T follicular helper cell (primary cell): Measurements from ENCODE around the gene SSPN.

ENCODE experiments used
- DNase-seq: peaks from one replicate; pipeline ENCODE4 v3.0.0-alpha.2; 2020; ENCODE audit warnings: low read depth
- total RNA-seq, 2 experiments: gene quantifications; one replicate each; lab custom pipeline; 2026; lab: John Stamatoyannopoulos, UW

SSPN gene, protein sequence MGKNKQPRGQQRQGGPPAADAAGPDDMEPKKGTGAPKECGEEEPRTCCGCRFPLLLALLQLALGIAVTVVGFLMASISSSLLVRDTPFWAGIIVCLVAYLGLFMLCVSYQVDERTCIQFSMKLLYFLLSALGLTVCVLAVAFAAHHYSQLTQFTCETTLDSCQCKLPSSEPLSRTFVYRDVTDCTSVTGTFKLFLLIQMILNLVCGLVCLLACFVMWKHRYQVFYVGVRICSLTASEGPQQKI
- total RNA-seq: 0 to 0.06 reads per million in 2 experiments

DNA sequence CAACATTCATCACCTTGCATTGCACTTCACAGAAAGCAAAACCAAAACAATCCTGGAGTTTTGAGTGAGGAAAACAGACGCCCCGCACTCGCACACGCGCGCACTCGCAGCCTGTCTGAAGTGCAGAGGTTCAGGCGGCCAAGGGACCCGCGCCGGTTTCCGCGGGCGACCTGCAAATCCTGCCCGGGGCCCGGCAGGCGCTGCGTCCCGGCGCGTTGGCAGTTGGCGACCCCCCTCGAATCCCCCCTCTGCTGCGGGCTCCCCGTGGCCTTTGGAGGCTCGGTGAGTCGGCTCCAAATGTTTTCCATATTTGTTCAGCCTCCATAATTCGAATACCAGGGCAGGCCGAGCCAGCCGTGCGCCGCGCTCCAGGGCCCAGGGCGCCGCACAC is at the start of gene SSPN:
SSPN (plus strand) TSS at position 324 of the 391 bp plus-strand sequence. CDS start 100 bp downstream, outside the sequence.
- no peak for DNase-seq

- DNase-seq: no peak
Observed at GRCh38 chr12:26148291-26148690, 47.1 kb upstream of the SSPN start.

DNA sequence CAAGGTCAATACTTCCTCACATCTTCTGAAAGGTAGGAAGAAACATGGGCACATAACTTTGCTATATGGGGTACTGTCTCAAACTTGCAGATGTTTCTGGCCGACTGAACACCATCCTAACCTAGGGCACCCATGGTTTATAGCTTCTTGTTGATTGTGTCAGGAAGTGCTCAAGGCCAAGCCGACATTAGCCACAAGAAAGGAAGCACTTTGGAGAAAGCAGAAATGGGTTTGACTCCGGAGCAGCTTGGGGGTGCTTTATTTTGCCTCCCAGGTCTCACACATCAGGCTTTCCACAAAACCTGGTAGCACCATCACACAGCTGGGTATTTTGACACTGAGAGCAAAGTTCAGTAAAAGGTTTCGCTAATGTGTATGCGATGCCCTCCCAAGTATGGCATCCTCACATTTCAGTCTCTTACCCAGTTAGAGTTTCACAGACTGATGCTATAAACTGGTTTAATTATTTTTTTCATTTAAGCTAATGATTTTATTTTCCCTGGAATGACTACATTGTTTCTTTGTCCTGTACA is 45.3 kb upstream of the SSPN start:
- no peak for DNase-seq

- no peak for DNase-seq
Observed at GRCh38 chr12:26150736-26151450, 44.5 kb upstream of the SSPN start.

- no peak for DNase-seq
Observed at GRCh38 chr12:26152507-26153102, 42.8 kb upstream of the SSPN start.

- no peak for DNase-seq
Observed at GRCh38 chr12:26153421-26154154, 41.8 kb upstream of the SSPN start.

- no peak for DNase-seq
Observed at GRCh38 chr12:26156201-26156871, 39.0 kb upstream of the SSPN start.

GRCh38 chr12:26157001-26157400 is 38.4 kb upstream of the SSPN start:
- no peak for DNase-seq

DNA sequence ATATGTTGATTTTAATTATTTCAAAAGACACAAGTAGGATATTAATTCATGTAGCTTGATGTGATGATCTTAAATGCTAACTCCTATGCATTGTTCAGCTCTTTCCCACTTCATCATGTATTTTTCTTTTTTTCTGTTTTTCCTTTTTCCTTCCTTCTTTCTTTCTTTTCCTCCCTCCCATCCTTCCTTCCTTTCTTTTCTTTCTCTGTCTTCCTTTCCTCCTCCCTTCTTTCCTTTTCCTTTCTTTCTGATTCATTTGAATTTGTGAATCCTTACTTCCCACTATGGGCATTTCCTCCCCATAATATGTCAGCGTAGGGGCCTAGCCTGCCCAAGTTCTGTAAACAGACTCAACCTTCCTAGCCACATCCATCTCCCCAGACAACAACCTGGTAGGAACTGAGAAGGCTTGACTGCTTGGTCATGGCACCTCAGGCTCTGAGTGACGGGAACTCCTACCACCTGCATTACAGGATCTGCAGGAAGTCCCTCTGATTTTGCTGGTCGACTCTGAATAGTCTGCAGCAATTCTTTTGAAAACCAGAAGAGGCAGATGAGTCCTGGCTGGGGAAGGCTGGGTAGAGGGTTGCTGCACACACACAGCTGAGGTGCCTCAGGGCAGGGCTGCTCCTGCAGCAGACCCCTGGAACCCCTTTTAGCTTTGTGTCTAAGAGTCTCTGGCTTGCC is 37.2 kb upstream of the SSPN start:
- DNase-seq: no peak

DNA sequence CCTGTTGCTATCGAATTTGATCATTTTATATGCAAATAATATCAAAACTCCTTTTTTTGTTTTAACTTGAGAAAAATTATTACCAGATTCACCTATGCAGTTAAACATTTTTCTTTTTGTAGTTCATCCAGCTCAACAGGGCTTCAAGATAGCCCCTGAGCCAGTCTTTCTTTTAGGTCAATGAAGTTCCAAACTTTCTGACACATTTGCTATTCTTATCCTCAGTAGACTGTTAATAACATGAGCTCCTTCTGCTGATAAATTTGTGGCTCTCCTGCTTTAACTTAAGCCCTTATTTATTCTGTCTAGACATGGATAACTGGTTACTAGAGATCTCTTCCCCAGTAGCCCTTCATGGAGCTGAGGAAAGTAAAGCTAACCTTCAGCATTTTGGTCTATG is 33.2 kb upstream of the SSPN start:
- DNase-seq: no peak

DNA sequence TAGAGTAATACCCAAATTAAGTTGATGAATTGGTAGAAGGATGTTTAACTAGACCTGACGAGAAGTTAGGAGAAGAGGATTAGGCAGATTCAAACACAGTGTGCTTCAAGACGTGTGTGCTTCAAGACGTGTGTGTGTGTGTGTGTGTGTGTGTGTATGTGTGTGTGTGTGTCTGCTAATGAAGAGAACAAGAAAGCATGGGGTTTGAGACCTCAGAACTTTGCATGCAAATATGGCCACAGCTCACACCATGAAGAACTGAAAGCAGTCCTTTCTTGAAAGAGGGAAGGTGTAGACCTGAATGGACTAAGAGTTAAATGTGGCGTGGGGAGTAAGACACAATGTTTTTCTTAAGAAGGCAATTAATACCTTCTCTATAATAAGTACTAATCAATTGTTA is 32.5 kb upstream of the SSPN start:
- DNase-seq: no peak

- DNase-seq: no peak
Observed at GRCh38 chr12:26164118-26164517, 31.3 kb upstream of the SSPN start.

GRCh38 chr12:26172013-26172412 is 23.4 kb upstream of the SSPN start:
- DNase-seq: no peak

DNA sequence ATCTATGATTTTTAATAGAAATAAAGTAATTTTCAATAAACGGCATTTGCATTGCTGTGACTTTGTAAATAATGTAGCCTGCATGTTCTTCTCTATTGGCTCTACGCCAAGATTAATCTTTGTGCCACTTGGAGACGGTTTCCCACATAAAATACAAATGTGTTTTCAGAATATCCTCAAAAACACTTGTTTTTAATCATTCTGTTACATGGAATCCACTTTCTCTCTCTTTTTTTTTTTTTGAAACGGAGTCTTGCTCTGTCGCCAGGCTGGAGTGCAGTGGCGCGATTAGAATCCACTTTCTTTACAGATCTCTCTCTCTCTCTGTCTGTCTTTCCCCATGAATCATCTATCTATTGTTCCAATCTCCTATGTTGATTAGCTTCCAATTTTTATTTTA is 22.8 kb upstream of the SSPN start:
- DNase-seq: no peak

DNA sequence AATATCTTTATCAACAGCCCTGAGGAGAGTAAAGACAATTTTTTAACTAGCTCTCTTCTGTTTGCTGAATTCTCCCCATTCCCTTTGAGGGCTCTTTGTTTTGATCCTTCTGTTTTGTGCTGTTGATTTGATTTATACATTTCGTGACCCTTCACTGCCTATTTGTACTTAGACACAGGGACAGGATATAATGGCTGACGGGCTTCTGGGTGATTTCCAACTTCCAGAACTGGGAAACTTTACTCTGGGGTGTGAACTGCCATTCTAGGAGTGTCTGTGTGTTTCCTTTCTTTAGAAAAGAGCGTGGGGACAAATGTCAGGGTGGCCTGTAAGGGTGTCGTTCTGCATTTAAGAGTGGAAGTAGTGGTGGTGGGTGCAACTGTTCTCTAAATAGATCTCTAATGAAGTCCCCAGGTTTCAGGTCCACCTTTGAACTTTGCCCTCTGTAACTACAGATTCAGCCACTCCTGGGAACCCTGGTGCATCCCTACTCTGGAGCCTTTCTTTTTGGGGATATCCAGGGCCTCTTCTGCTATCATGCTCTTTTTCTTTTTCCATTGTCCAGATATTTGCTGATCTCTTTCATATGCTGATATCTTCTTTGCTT is 22.3 kb upstream of the SSPN start:
- DNase-seq: no peak

DNA sequence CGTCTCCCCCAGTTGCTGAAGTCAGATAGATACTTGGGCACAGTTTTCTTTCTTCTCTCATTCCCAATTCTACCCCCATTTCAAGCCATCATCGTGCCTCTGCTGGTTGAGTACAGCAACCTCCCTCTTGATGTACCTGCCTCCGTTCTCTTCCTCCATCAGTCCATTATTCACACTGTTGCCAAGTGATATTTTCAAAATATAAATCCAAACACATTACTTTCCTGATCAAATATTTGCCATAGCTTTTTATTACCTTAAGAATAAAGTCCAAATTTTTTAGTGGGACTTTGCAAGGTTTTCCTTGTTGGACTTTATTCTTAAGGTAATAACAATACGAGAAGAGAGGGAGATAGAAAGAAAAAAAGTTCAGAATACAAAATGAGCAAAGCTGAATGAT is 18.6 kb upstream of the SSPN start:
- DNase-seq: no peak

GRCh38 chr12:26177283-26177682 is 18.1 kb upstream of the SSPN start:
- no peak for DNase-seq

DNA sequence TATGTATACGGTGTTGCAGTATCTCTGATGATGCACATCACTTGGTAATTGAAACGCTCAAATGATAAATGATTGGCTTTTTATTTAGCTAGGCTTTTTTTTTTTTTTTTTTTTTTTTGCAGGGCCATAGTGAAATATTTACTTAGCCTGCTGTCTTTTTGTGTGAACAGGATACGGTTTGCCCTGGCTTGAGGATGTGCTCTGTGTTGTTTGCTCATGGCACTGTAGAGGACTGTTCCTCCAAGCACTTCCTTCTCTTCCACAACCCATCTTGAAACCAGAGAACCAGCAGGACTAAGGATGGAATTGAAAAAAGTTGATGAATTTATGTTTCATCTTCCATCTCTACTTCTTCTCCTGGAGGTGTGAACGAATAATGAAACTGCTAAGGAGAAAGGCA is 15.5 kb upstream of the SSPN start:
- DNase-seq: no peak

DNA sequence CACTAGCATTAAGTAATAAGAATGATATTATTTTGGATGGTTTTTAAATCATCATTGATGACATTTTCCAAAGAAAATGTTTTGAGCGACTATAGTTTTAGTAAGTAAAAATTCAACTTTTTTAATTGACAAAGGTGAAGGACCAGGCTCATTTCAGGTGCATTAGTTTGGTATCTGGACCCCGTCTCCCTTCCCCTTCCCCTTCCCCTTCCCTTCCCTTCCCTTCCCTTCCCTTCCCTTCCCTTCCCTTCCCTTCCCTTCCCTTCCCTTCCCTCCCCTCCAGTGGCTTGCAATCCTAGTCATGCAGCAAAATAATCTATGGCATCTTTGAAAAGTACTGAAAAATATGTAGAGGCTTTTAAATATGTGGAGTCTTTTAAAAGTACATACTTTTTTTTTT is 13.0 kb upstream of the SSPN start:
- no peak for DNase-seq

GRCh38 chr12:26185532-26186320 is 9.6 kb upstream of the SSPN start:
- no peak for DNase-seq
